Posterior cingulate gyrus (tissue), 11 donors: ENCODE results near the gene PTPA.
"Not testable (repeated sequence)": the region's sequence is repeated elsewhere in the genome, so short reads cannot be mapped to it uniquely, and the experiment has no call there.

Experiments
- DNase-seq, 10 donors: peaks; one replicate each; pipeline versions ENCODE4 v3.0.0 to v3.0.0-alpha.2; 2020 to 2021; ENCODE audit warnings: mixed read lengths in 3 of 10
- intact Hi-C: fragments of 100-400 bp; cut with DNase I; formaldehyde crosslinking; loops from one replicate; pipeline ENCODE4 v1.15.1; 2023

PTPA gene

DNA sequence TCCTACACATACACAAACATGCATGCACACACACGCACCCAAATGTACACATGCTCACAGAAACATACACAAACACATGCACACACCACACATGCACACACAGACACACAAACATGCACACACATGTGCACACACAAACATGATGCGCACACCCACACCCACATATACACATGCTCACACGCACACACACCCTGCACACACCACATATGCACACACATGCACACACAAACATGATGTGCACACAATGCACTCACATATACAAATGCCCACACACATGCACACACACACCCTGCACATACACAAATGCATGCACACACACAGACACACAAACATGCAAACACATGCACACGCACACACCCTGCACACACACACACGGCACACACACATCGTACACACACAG is 74.2 kb downstream of the PTPA start:
- intact Hi-C loops = no loop called here
- no peak for DNase-seq

DNA sequence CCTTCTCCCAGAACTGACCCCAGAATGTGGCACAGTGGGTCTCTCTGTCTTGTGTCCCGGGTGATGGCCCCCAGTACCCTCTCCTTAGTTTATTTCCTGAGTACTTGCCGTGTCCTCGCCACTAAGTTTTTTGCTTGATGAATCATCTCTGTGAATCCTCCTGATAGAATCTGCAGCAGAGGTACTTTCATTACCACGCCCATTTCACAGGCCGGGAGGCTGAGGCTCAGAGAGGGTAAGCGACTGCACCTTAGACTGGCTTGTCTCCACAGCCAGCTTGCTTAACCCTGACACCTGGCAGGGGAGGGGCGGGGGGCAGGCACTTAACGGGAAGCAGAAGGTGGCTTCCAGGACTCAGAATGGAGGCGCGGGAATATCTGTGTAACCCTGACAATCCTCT is 74.8 kb downstream of the PTPA start:
- DNase-seq = no peak

DNA sequence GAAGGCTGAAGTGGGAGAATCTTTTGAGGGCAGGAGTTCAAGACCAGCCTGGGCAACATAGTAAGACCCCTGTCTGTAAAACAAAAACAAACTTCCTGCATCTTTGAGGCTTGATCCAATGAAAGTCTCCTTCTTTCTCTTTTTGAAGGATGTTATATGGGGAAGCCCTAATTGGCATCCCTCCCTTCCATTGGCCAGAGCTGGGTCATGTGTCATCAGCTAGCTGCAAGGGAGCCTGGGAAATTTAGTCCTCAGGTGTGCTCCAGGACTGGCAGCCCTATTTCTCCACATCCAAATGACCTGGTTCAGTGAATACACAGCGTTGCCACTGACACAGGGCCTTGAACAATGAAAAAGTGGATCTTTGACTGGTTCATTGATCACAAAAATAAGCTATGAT is 75.8 kb downstream of the PTPA start:
- intact Hi-C loops = no loop called here
- no peak for DNase-seq

More for the DNA sequence above, 74.8 kb downstream of the PTPA start:
- intact Hi-C loops = no loop called here

- DNase-seq, intact Hi-C loops: not testable (repeated sequence)
These were observed 78.8 kb downstream of the PTPA start for GRCh38 chr9:129189971-129190370.

GRCh38 chr9:129191234-129191633 is 80.0 kb downstream of the PTPA start:
- no peak for DNase-seq
- intact Hi-C loops = no loop called here

DNA sequence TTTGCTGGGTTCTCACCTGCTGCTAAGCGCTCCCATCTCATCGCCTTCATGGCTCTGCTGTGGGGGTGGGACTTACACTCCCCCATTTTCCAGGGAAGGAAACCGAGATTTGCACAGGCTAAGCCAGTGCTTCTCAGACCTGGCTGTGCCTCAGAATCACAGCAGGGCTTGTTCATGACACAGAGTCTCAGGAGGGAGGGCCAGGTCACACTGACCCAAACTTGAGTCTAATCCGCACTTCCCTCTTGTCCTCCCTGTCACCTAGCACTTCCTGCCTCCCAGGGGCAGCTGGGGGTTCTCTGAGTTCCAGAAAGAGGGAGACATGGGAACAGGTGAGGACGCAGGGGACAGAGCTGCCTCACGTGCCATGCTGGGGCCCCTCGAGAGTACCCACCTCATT is 82.4 kb downstream of the PTPA start:
- no peak for DNase-seq
- intact Hi-C loops = no loop called here

- intact Hi-C loops = no loop called here
- DNase-seq = no peak
These were observed 83.0 kb downstream of the PTPA start for GRCh38 chr9:129194221-129194620.

DNA sequence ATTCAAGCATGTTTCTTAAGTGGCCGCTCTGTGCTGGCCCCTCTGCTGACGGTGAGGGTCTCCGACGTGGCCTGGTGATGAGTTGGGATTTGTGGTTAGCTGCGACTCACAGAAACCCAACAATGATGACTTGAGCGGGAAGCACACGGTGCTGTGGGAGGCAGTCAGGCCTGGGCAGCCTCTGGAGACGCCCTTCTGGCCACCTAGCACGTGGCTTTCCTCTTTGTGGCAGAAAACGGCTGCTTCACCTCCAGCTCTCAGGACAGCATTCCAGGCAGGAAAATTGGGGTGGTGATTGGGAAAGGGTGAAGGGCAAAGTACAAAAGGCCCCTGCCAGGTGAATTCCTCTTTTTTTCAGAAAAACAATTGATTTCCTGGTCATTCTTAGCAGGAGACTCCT is 84.4 kb downstream of the PTPA start:
- no peak for DNase-seq
- intact Hi-C loops = no loop called here

DNA sequence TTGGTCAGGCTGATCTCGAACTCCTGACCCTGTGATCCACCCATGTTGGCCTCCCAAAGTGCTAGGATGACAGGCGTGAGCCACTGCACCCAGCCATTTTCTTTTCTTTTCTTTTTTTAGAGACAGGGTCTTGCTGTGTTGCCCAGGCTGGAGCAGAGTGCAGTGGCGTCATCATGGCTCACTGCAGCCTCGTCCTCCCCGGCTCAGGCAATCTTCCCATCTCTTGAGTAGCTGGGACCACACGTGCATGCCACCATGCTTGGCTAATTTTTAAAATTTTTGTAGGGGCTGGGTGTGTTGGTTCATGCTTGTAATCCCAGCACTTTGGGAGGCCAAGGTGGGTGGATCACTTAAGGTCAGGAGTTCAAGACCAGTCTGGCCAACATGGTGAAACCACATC is 85.8 kb downstream of the PTPA start:
- DNase-seq, intact Hi-C loops: not testable (repeated sequence)

- intact Hi-C loops = no loop called here
- no peak for DNase-seq
These were observed 86.7 kb downstream of the PTPA start for GRCh38 chr9:129197978-129198318.
